Thoracic aorta (tissue), 2 donors: ENCODE results near the gene POU2F2. TPM values are rescaled to one million over a fixed set of nuclear protein-coding genes. Genes with fewer than 3 reads are reported as not detected.

Source experiments
- ATAC-seq: fragments of 150-250 bp; one replicate; pipeline ENCODE4 v1.8.0; 2017; ENCODE audit warnings: low read depth; ENCODE audit not compliant: insufficient number of reproducible peaks, low FRiP score
- DNase-seq: peaks from one replicate; pipeline ENCODE4 v3.0.0-alpha.2; 2020; ENCODE audit warnings: low spot score
- H3K27ac ChIP-seq, 2 donors: fragments of 200-600 bp; sonication (generic); 1 replicate in 1 of 2; 2 replicates in 1 of 2; pipeline ENCODE4 v1.5.1; 2016; ENCODE audit warnings: mild to moderate bottlenecking in 2 of 2, moderate library complexity in 2 of 2
- H3K27me3 ChIP-seq: fragments of 200-600 bp; sonication (generic); replicated peaks from 2 replicates; pipeline ENCODE4 v1.6.0; 2016; ENCODE audit warnings: mild to moderate bottlenecking; ENCODE audit not compliant: insufficient read depth
- H3K36me3 ChIP-seq: fragments of 200-600 bp; sonication (generic); one replicate; pipeline ENCODE4 v1.5.1; 2016
- H3K4me1 ChIP-seq, 2 donors: fragments of 200-600 bp; sonication (generic); 1 replicate in 1 of 2; 2 replicates in 1 of 2; pipeline versions ENCODE4 v1.5.1 to v1.6.0; 2016; ENCODE audit warnings: low read depth in 2 of 2, mild to moderate bottlenecking in 1 of 2; ENCODE audit not compliant: control insufficient read depth in 1 of 2
- H3K4me3 ChIP-seq: fragments of 200-600 bp; sonication (generic); 2 replicates; pipeline ENCODE4 v1.5.1; 2016; ENCODE audit warnings: mild to moderate bottlenecking
- H3K9me3 ChIP-seq: fragments of 200-600 bp; sonication (generic); 2 replicates; pipeline ENCODE4 v1.5.1; 2016
- total RNA-seq, 2 donors: library from RNA; depleted of rRNA; stranded (reverse); fragments of >200 nt; gene quantifications; one replicate each; pipeline versions ENCODE4 v1.1.0 to v1.2.3, GENCODE V29; 2016
- TF ChIP-seq, protein P1 (sequence below): fragments of 200-600 bp; sonication (generic); IDR thresholded peaks from one replicate; pipeline ENCODE4 v1.5.1; 2019; ENCODE audit warnings: antibody characterized with exemption

POU2F2 gene
- total RNA-seq, 2 donors from 2014 or later = 0.85 to 5.8 TPM

DNA sequence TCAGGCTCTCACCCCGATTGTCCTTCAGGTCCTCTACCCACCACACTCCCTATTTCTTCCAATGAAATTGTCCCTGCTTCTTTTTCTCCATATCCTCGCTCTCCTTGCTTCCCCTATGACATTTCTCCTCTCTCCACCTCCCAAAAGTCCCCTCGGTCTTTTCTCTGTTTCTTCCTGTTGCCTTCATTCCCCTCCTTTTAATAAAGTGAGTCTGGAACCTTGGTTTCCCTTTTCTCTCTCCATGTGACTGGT is 57.0 kb downstream of the POU2F2 start:
- Histone ChIP-seq H3K4me1 (peaks cover 3 to 31% of the 10 kb centered on the region in 2 donors), H3K9me3 (no peaks in the 10 kb centered on the region), H3K36me3 (peaks cover 20% of the 10 kb centered on the region), H3K27me3 (no peaks in the 10 kb centered on the region), H3K4me3 (peak overlapping the region; percentile 89), H3K27ac (peak overlapping the region; percentile 94 to 98)
- DNase-seq (no peak), ATAC-seq (no peak)
- TF ChIP-seq, protein P1, sequence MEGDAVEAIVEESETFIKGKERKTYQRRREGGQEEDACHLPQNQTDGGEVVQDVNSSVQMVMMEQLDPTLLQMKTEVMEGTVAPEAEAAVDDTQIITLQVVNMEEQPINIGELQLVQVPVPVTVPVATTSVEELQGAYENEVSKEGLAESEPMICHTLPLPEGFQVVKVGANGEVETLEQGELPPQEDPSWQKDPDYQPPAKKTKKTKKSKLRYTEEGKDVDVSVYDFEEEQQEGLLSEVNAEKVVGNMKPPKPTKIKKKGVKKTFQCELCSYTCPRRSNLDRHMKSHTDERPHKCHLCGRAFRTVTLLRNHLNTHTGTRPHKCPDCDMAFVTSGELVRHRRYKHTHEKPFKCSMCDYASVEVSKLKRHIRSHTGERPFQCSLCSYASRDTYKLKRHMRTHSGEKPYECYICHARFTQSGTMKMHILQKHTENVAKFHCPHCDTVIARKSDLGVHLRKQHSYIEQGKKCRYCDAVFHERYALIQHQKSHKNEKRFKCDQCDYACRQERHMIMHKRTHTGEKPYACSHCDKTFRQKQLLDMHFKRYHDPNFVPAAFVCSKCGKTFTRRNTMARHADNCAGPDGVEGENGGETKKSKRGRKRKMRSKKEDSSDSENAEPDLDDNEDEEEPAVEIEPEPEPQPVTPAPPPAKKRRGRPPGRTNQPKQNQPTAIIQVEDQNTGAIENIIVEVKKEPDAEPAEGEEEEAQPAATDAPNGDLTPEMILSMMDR = no peak

DNA sequence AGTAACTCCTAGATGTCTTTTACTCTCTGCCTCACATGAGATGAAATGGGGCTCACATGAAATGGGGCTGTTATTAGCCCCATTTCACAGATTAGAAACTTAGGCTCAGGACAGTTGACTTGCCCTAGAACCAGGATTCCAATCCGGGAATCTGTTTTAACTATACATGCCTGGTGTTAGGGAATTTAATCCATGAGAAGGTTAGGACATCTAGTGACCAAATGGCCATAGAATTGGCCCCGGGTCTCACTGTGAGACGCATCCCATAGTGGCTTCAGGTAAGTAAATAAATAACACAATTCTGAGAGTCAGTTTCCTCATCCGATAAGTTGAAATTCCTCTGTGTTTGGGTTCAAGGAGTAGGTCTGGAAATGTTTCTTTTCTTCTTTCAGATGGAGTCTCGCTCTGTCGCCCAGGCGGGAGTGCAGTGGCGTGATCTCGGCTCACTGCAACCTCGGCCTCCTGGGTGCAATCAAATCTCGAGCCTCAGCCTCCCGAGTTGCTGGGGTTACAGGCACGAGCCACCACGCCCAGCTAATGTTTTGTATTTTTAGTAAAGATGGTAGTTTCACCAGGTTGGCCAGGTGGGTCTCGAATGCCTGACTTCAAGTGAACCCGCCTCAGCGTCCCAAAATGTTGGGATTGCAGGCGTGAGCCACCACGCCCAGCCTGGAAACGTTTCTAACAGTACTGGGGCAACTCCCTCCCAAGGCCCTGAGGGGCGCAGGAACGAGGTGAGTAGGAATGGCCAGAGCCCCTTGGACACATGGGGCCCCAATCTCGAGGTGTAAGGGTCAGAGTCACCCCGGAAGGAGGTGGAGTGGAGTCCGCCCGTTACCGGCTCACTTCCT is 57.5 kb downstream of the POU2F2 start:
- TF ChIP-seq, protein P1 = no peak
- ATAC-seq = no peak

DNA sequence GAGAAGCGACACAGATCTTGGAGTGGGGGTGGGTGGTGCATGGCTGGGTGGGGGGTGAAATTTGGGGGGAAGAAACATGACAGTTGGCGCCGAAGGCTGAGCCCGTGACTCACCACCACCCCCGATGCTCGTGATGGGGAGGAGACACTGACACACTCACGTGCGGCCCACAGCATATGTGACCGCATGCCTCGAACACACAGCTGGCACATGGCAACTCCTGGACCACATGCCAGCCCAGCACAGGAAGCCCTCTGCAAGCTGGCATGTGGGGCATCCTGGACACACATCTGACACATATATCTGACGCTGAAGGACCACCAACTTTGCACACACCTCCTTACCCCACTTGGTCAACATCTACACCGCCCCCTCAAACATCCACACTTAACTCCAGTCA is 61.0 kb downstream of the POU2F2 start:
- no peak for ATAC-seq
- TF ChIP-seq, protein P1 = no peak
- Histone ChIP-seq H3K4me1 (peaks cover 7 to 30% of the 10 kb centered on the region in 2 donors), H3K36me3 (no peaks in the 10 kb centered on the region), H3K27ac (no peak overlapping the region), H3K4me3 (no peak overlapping the region), H3K9me3 (no peaks in the 10 kb centered on the region), H3K27me3 (no peaks in the 10 kb centered on the region)
- no peak for DNase-seq

More for the DNA sequence above, 57.5 kb downstream of the POU2F2 start:
- H3K27ac ChIP-seq = peak overlapping the region; percentile 94 to 98
- H3K27me3 ChIP-seq = no peaks in the 10 kb centered on the region
- DNase-seq = no peak
- peaks cover 4 to 36% of the 10 kb centered on the region in 2 donors for H3K4me1 ChIP-seq
- no peaks in the 10 kb centered on the region for H3K9me3 ChIP-seq
- H3K4me3 ChIP-seq = peak overlapping the region; percentile 89
- H3K36me3 ChIP-seq = peaks cover 15% of the 10 kb centered on the region

DNA sequence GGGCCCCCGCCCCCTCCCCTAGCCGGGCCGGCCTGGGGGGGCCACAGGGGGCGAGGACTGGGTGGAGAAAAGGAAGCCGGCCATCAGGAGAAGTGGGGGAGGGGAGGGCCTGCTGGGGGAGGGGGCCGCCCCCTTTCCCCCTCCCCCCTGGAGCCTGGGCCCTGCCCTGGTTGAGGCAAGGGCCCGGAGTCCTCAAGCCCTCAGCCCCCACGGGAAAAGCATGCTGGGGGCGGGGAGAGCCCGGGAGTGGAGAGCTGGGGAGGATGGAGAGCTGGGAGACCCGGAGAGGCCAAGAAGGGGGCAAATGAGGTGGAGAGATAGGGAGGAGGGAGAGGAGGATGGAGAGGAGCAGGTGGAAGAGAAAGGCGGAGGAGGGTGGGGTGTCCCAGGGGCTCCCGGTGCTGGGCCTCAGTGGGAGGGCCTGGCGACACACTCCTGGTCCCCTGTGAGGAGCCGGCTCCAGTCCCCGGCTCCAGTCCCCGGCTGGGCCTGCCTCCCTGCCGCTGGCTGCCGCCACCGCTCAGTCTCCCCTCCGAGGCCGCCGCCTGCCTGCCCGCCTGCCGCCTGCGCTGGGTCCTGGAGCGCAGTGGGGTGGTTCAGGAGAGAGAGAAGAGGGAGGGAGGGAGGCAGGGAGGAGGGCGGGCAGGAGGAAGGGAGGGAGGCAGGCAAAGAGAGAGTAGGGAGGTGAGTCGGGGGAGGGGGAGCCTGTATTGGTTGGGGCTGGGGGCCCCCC is 62.5 kb downstream of the POU2F2 start, which contains the start of gene GRIK5:
Gene GRIK5 (minus strand): TSS at position 588 of the 733 bp plus-strand sequence. CDS start 4,436 bp downstream, outside the sequence.
- H3K27me3 ChIP-seq = no peaks in the 10 kb centered on the region
- peak within 1 kb of the TSS; percentile 82 for H3K4me3 ChIP-seq
- no peaks in the 10 kb centered on the region for H3K36me3 ChIP-seq
- no peaks in the 10 kb centered on the region for H3K9me3 ChIP-seq
- TF ChIP-seq, protein P1 = no peak
- H3K27ac ChIP-seq = peak within 1 kb of the TSS; percentile 54 to 70
- ATAC-seq = no peak
- peaks cover 7 to 25% of the 10 kb centered on the region in 2 donors for H3K4me1 ChIP-seq
- DNase-seq = no peak
